Esophagus muscularis mucosa (tissue), 3 donors: ENCODE data around the gene KATNA1.

Source experiments
- CTCF ChIP-seq, 3 experiments: fragments of 200-600 bp in 2 of 3; fragments of 450-650 bp in 1 of 3; sonication (generic) in 2 of 3; IDR thresholded peaks; one replicate each; pipeline ENCODE4 v1.5.1; 2017 to 2019; ENCODE audit warnings: antibody characterized with exemption in 3 of 3, mild to moderate bottlenecking in 2 of 3, moderate library complexity in 1 of 3
- EP300 ChIP-seq: sonication (generic); formaldehyde crosslinking; IDR thresholded peaks from one replicate; pipeline ENCODE4 v1.6.1; 2017; ENCODE audit warnings: antibody characterized with exemption

GRCh38 chr6:149615805-149616204, 32.7 kb downstream of the KATNA1 start:
- TF ChIP-seq CTCF (IDR thresholded peaks at IDR 0.05) (no peak), EP300 (no peak)
